Stimulated activated CD4-positive, alpha-beta T cell treated with anti-CD3 and anti-CD28 coated beads, Interleukin-4, amount 100 ng/mL, for 48 hours (primary cell): Measurements from ENCODE around the gene MICA.
"Not testable (repeated sequence)": the region's sequence is repeated elsewhere in the genome, so short reads cannot be mapped to it uniquely, and the experiment has no call there.

Experiments
- DNase-seq, 2 donors: peaks; one replicate each; pipeline ENCODE4 v3.0.0-alpha.2; 2020; ENCODE audit warnings: low read depth in 2 of 2

Gene MICA

GRCh38 chr6:31381666-31382065, 21.7 kb upstream of the MICA start:
- no peak for DNase-seq

- DNase-seq, result no peak
These were observed 20.2 kb upstream of the MICA start for GRCh38 chr6:31383149-31383548.

GRCh38 chr6:31385041-31385440, 18.4 kb upstream of the MICA start:
- no peak for DNase-seq

- no peak for DNase-seq
These were observed 17.3 kb upstream of the MICA start for GRCh38 chr6:31386099-31386498.

GRCh38 chr6:31386977-31387376, 16.4 kb upstream of the MICA start:
- DNase-seq, result no peak

GRCh38 chr6:31388916-31389801, 14.2 kb upstream of the MICA start:
- not testable (repeated sequence) for DNase-seq

- not testable (repeated sequence) for DNase-seq
These were observed 13.6 kb upstream of the MICA start for GRCh38 chr6:31389802-31390132.

GRCh38 chr6:31393932-31394331, 9.5 kb upstream of the MICA start:
- DNase-seq, result no peak

- no peak for DNase-seq
These were observed 9.0 kb upstream of the MICA start for GRCh38 chr6:31394381-31394780.

- DNase-seq, result no peak
These were observed 7.6 kb upstream of the MICA start for GRCh38 chr6:31395832-31396231.

GRCh38 chr6:31396422-31397152, 6.8 kb upstream of the MICA start:
- DNase-seq, result peak; percentile 80 to 88

GRCh38 chr6:31397153-31397499, 6.3 kb upstream of the MICA start:
- not testable (repeated sequence) for DNase-seq

- DNase-seq, result no peak
These were observed 5.4 kb upstream of the MICA start for GRCh38 chr6:31397901-31398525.

GRCh38 chr6:31399589-31400466, 3.6 kb upstream of the MICA start:
- DNase-seq, result peak; percentile 55 to 59

GRCh38 chr6:31400467-31401289, 2.7 kb upstream of the MICA start:
- DNase-seq, result peak; percentile 42 to 67

GRCh38 chr6:31401403-31401802, 2.0 kb upstream of the MICA start:
- DNase-seq, result no peak

- DNase-seq, result peak in 1 of 2 donors; percentile 6
These were observed 792 bp upstream of the MICA start for GRCh38 chr6:31402324-31403282.

GRCh38 chr6:31404061-31404364, 618 bp downstream of the MICA start:
- DNase-seq, result not testable (repeated sequence)

GRCh38 chr6:31405996-31406395, 2.6 kb downstream of the MICA start:
- no peak for DNase-seq

GRCh38 chr6:31407699-31408098, 4.3 kb downstream of the MICA start:
- no peak for DNase-seq
